GM12878 (cell line): ENCODE measurements around the gene ZFC3H1. TPM values are rescaled to one million over a fixed set of nuclear protein-coding genes. Genes with fewer than 3 reads are reported as not detected.

Source experiments
- HDAC6 ChIP-seq: fragments of 200-600 bp; sonication (generic); IDR thresholded peaks from one replicate; pipeline ENCODE4 v1.8.0; 2017; ENCODE audit warnings: antibody characterized with exemption; ENCODE audit not compliant: unreplicated experiment
- MTA3 ChIP-seq: IDR thresholded peaks from 2 replicates; pipeline ENCODE4 v1.6.1; 2012; ENCODE audit warnings: low read length, inconsistent platforms, borderline replicate concordance
- polyA plus RNA-seq, 11 experiments: library from polyadenylated mRNA; depleted of rRNA in 4 of 11; unstranded in 6 of 11; stranded (reverse) in 5 of 11; fragments of >200 nt; fragmentation: Nextera tagmentation in 4 of 11; fragmentation: Illumina TruSeq in 1 of 11; extraction: Ambion mirVana in 4 of 11; extraction: Trizol in 1 of 11; gene quantifications; 1 replicate in 1 of 11; 2 replicates in 10 of 11; pipeline versions ENCODE4 v1.2.1 to v1.2.3, GENCODE V29; 2011 to 2016; ENCODE audit warnings: inconsistent platforms in 2 of 11, missing spikeins in 2 of 11, low read depth in 1 of 11
- small RNA-seq: library from RNA; depleted of rRNA; stranded (forward); fragments of <200 nt; gene quantifications from one replicate; pipeline ENCODE3, GENCODE V24; 2014
- total RNA-seq, 4 experiments: library from RNA; depleted of rRNA in 3 of 4; stranded (reverse); fragments of >200 nt in 3 of 4; fragmentation: Illumina TruSeq in 1 of 4; extraction: Trizol in 1 of 4; gene quantifications; 2 replicates each; pipeline versions ENCODE4 v1.2.1 to v1.2.3, GENCODE V29; 2013 to 2021
- TF ChIP-seq, protein P1 (sequence below): fragments of 150-350 bp; IDR thresholded peaks from 2 replicates; pipeline ENCODE4 v1.6.1; 2014; ENCODE audit warnings: mild to moderate bottlenecking, low read depth, low read length

Gene ZFC3H1
- total and polyA plus RNA-seq, 10 of the 15 experiments (the other 5 are each of a cell fraction or from before 2014, with no cell fraction given) = 11.2 to 88.7 (median 25.9) TPM

DNA sequence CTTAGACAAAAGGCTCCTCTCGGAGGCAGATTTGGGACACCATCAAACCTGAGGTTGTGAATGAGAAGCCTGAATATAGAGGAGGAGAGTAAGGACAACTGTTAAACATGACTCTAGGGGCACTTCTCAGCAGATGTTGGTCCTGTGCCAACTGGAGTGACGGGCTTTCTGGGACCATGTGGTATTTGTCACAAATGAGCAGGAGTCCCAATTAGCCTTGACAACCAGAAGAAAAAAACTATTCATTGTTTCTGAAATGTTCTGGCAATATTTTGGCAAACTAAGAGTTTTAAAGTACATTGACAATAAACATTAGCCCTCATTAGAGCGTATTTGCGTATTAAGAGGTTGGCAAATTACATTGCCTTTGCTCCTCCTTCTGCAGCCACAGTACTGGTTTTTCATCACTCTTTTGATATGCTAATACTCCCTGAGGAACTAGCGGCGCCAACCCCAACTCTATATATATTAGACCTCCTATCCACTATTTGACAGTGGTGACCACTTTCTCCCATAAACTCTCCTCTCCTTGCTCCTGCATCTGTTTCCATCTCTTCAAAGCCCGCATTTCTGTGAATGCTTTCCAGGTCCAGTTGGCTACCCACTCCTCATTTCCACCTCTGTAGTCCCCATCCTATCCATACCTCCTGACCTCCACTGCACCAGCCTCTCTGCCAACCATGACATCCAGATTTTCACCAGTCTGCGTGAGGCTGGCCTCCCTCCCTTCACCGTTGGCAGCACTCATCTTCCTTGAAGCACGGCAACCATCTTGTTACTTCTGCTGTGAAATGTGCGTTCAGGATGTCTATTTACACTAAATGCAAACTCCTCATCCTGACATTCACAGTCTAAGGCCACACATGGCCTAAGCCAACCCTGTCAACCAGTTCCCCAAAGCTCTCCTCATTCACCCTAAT, 100.7 kb downstream of the ZFC3H1 start (continued):
- TF ChIP-seq, protein P1, sequence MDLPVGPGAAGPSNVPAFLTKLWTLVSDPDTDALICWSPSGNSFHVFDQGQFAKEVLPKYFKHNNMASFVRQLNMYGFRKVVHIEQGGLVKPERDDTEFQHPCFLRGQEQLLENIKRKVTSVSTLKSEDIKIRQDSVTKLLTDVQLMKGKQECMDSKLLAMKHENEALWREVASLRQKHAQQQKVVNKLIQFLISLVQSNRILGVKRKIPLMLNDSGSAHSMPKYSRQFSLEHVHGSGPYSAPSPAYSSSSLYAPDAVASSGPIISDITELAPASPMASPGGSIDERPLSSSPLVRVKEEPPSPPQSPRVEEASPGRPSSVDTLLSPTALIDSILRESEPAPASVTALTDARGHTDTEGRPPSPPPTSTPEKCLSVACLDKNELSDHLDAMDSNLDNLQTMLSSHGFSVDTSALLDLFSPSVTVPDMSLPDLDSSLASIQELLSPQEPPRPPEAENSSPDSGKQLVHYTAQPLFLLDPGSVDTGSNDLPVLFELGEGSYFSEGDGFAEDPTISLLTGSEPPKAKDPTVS = no peak
- TF ChIP-seq HDAC6 = no peak
- TF ChIP-seq MTA3 = no peak

Small RNA genes within 50 kb of the gene (small RNA-seq; reads per million reads assigned to genes)
- not detected for gene RF00560

Other genes starting within 250 kb of the ZFC3H1 start
- gene LGR5, start 224.1 kb downstream of the ZFC3H1 start, total RNA-seq (2014; rRNA removed) = not detected in 2 replicates
- gene LGR5, start 224.1 kb downstream of the ZFC3H1 start, total RNA-seq (2014; rRNA removed; fragmentation: Illumina TruSeq; extraction: Trizol) = not detected in 2 replicates
- 0.13 TPM in 1 of 2 replicates, not detected in the other for gene LGR5, start 224.1 kb downstream of the ZFC3H1 start, total RNA-seq (2021)
- gene LGR5, start 224.1 kb downstream of the ZFC3H1 start, polyA plus RNA-seq (2011; rRNA removed) = 2.1 and 2.6 TPM in 2 replicates
- gene LGR5, start 224.1 kb downstream of the ZFC3H1 start, polyA plus RNA-seq (2014; fragmentation: Illumina TruSeq; extraction: Trizol) = not detected in 2 replicates
- not detected for gene LGR5, start 224.1 kb downstream of the ZFC3H1 start, polyA plus RNA-seq (2014; fragmentation: Nextera tagmentation; extraction: Ambion mirVana)
- gene LGR5, start 224.1 kb downstream of the ZFC3H1 start, polyA plus RNA-seq (2014; rRNA removed) = not detected in 2 replicates
- not detected for gene LGR5, start 224.1 kb downstream of the ZFC3H1 start, polyA plus RNA-seq (2016; fragmentation: Nextera tagmentation; extraction: Ambion mirVana)
- gene THAP2, start 453 bp upstream of the ZFC3H1 start, total RNA-seq (2014; rRNA removed) = 5.1 and 6.6 TPM in 2 replicates
- gene THAP2, start 453 bp upstream of the ZFC3H1 start, total RNA-seq (2014; rRNA removed; fragmentation: Illumina TruSeq; extraction: Trizol) = 6.9 and 7.9 TPM in 2 replicates
- gene THAP2, start 453 bp upstream of the ZFC3H1 start, total RNA-seq (2021) = 4.6 and 5.1 TPM in 2 replicates
- 4.8 and 9.8 TPM in 2 replicates for gene THAP2, start 453 bp upstream of the ZFC3H1 start, polyA plus RNA-seq (2011; rRNA removed)
- gene THAP2, start 453 bp upstream of the ZFC3H1 start, polyA plus RNA-seq (2014; fragmentation: Illumina TruSeq; extraction: Trizol) = 6.7 and 10.6 TPM in 2 replicates
- gene THAP2, start 453 bp upstream of the ZFC3H1 start, polyA plus RNA-seq (2014; fragmentation: Nextera tagmentation; extraction: Ambion mirVana) = 10 to 100 TPM; 13.4 to 18.0 TPM
- 3.9 and 4.1 TPM in 2 replicates for gene THAP2, start 453 bp upstream of the ZFC3H1 start, polyA plus RNA-seq (2014; rRNA removed)
- 10 to 100 TPM; 11.5 to 11.8 TPM for gene THAP2, start 453 bp upstream of the ZFC3H1 start, polyA plus RNA-seq (2016; fragmentation: Nextera tagmentation; extraction: Ambion mirVana)
- gene TMEM19, start 22.2 kb upstream of the ZFC3H1 start, total RNA-seq (2014; rRNA removed) = 36.7 and 51.0 TPM in 2 replicates
- 38.4 and 41.4 TPM in 2 replicates for gene TMEM19, start 22.2 kb upstream of the ZFC3H1 start, total RNA-seq (2014; rRNA removed; fragmentation: Illumina TruSeq; extraction: Trizol)
- gene TMEM19, start 22.2 kb upstream of the ZFC3H1 start, total RNA-seq (2021) = 44.8 and 49.1 TPM in 2 replicates
- gene TMEM19, start 22.2 kb upstream of the ZFC3H1 start, polyA plus RNA-seq (2011; rRNA removed) = 40.3 and 51.2 TPM in 2 replicates
- 26.4 and 26.7 TPM in 2 replicates for gene TMEM19, start 22.2 kb upstream of the ZFC3H1 start, polyA plus RNA-seq (2014; fragmentation: Illumina TruSeq; extraction: Trizol)
- 10 to 100 TPM; 32.2 to 54.9 TPM for gene TMEM19, start 22.2 kb upstream of the ZFC3H1 start, polyA plus RNA-seq (2014; fragmentation: Nextera tagmentation; extraction: Ambion mirVana)
- gene TMEM19, start 22.2 kb upstream of the ZFC3H1 start, polyA plus RNA-seq (2014; rRNA removed) = 37.6 and 41.3 TPM in 2 replicates
- gene TMEM19, start 22.2 kb upstream of the ZFC3H1 start, polyA plus RNA-seq (2016; fragmentation: Nextera tagmentation; extraction: Ambion mirVana) = 10 to 100 TPM; 45.7 to 51.6 TPM
- 12.3 and 12.4 TPM in 2 replicates for gene RAB21, start 91.0 kb upstream of the ZFC3H1 start, total RNA-seq (2014; rRNA removed)
- gene RAB21, start 91.0 kb upstream of the ZFC3H1 start, total RNA-seq (2014; rRNA removed; fragmentation: Illumina TruSeq; extraction: Trizol) = 42.0 and 42.8 TPM in 2 replicates
- 37.8 and 38.8 TPM in 2 replicates for gene RAB21, start 91.0 kb upstream of the ZFC3H1 start, total RNA-seq (2021)
- 18.6 and 32.5 TPM in 2 replicates for gene RAB21, start 91.0 kb upstream of the ZFC3H1 start, polyA plus RNA-seq (2011; rRNA removed)
- gene RAB21, start 91.0 kb upstream of the ZFC3H1 start, polyA plus RNA-seq (2014; fragmentation: Illumina TruSeq; extraction: Trizol) = 42.0 and 52.1 TPM in 2 replicates
- gene RAB21, start 91.0 kb upstream of the ZFC3H1 start, polyA plus RNA-seq (2014; fragmentation: Nextera tagmentation; extraction: Ambion mirVana) = 1 to 10 TPM; 5.3 to 8.2 TPM
- 17.1 TPM in 2 replicates for gene RAB21, start 91.0 kb upstream of the ZFC3H1 start, polyA plus RNA-seq (2014; rRNA removed)
- gene RAB21, start 91.0 kb upstream of the ZFC3H1 start, polyA plus RNA-seq (2016; fragmentation: Nextera tagmentation; extraction: Ambion mirVana) = 10 to 100 TPM in 1 of 2 experiments, 1 to 10 TPM in 1; 2.8 to 15.1 TPM
- gene TBC1D15, start 175.9 kb upstream of the ZFC3H1 start, total RNA-seq (2014; rRNA removed) = 12.3 and 14.9 TPM in 2 replicates
- 18.3 and 19.0 TPM in 2 replicates for gene TBC1D15, start 175.9 kb upstream of the ZFC3H1 start, total RNA-seq (2014; rRNA removed; fragmentation: Illumina TruSeq; extraction: Trizol)
- gene TBC1D15, start 175.9 kb upstream of the ZFC3H1 start, total RNA-seq (2021) = 18.5 and 23.3 TPM in 2 replicates
- 34.3 and 57.7 TPM in 2 replicates for gene TBC1D15, start 175.9 kb upstream of the ZFC3H1 start, polyA plus RNA-seq (2011; rRNA removed)
- gene TBC1D15, start 175.9 kb upstream of the ZFC3H1 start, polyA plus RNA-seq (2014; fragmentation: Illumina TruSeq; extraction: Trizol) = 31.1 and 39.5 TPM in 2 replicates
- 10 to 100 TPM; 18.2 TPM for gene TBC1D15, start 175.9 kb upstream of the ZFC3H1 start, polyA plus RNA-seq (2014; fragmentation: Nextera tagmentation; extraction: Ambion mirVana)
- 14.8 and 16.6 TPM in 2 replicates for gene TBC1D15, start 175.9 kb upstream of the ZFC3H1 start, polyA plus RNA-seq (2014; rRNA removed)
- gene TBC1D15, start 175.9 kb upstream of the ZFC3H1 start, polyA plus RNA-seq (2016; fragmentation: Nextera tagmentation; extraction: Ambion mirVana) = 10 to 100 TPM; 19.1 to 22.9 TPM